Body of pancreas (tissue), 4 donors: ENCODE results near the gene TPP1. TPM values are rescaled to one million over a fixed set of nuclear protein-coding genes. Genes with fewer than 3 reads are reported as not detected.
A peak's percentile ranks its signal among the peaks of the same experiment; 100 is the strongest.

Source experiments
- ATAC-seq: fragments of 150-250 bp; one replicate; pipeline ENCODE4 v1.9.1; 2016
- DNase-seq, 4 donors: peaks; one replicate each; pipeline ENCODE4 v3.0.0-alpha.2; 2019
- H3K27ac ChIP-seq, 4 donors: fragments of 200-600 bp; sonication (generic); 1 replicate in 3 of 4; 2 replicates in 1 of 4; pipeline versions ENCODE4 v1.5.1 to v1.6.1; 2016 to 2019; ENCODE audit warnings: mild to moderate bottlenecking in 1 of 4, mixed read lengths in 1 of 4, moderate library complexity in 1 of 4
- H3K27me3 ChIP-seq, 2 donors: fragments of 200-600 bp; sonication (generic); one replicate each; pipeline ENCODE4 v1.6.0; 2016; ENCODE audit warnings: mild to moderate bottlenecking in 1 of 2
- H3K36me3 ChIP-seq, 2 donors: fragments of 200-600 bp; sonication (generic); replicated peaks in 1 of 2; 2 replicates each; pipeline ENCODE4 v1.5.1; 2016; ENCODE audit warnings: low read depth in 2 of 2; ENCODE audit not compliant: insufficient read depth in 1 of 2
- H3K4me1 ChIP-seq: fragments of 200-600 bp; sonication (generic); one replicate; pipeline ENCODE4 v1.6.0; 2016
- H3K4me3 ChIP-seq, 2 donors: fragments of 200-600 bp; sonication (generic); 1 replicate in 1 of 2; 2 replicates in 1 of 2; pipeline ENCODE4 v1.5.1; 2016 to 2019
- H3K9me3 ChIP-seq, 3 donors: fragments of 200-600 bp; sonication (generic); 1 replicate in 2 of 3; 2 replicates in 1 of 3; pipeline ENCODE4 v1.5.1; 2016
- CTCF ChIP-seq, 7 experiments: fragments of 450-650 bp in 4 of 7; fragments of 200-600 bp in 3 of 7; sonication (generic) in 3 of 7; IDR thresholded peaks; one replicate each; pipeline ENCODE4 v1.5.1; 2016 to 2019; ENCODE audit warnings: antibody characterized with exemption in 7 of 7
- POLR2A ChIP-seq, 3 donors: fragments of 450-650 bp; IDR thresholded peaks; one replicate each; pipeline ENCODE4 v1.6.1; 2016; ENCODE audit warnings: antibody characterized with exemption in 3 of 3, mild to moderate bottlenecking in 2 of 3
- WGBS, 2 donors: methylation state at CpG; one replicate each; pipeline ENCODE4 v1.1.5; 2017; 5-methylcytosine and 5-hydroxymethylcytosine counted together
- intact Hi-C: fragments of 100-400 bp; cut with DNase I; formaldehyde crosslinking; loops from one replicate; pipeline ENCODE4 v1.15.1; 2023
- total RNA-seq, 2 donors: library from RNA; depleted of rRNA; stranded (reverse); fragments of >200 nt; gene quantifications; one replicate each; pipeline ENCODE4 v1.1.0, GENCODE V29; 2016

TPP1 gene
- total RNA-seq, 2 donors from 2014 or later: 20.8 TPM

GRCh38 chr11:6570691-6571427 is 48.4 kb downstream of the TPP1 start:
- H3K9me3 ChIP-seq: no peaks in the 10 kb centered on the region
- TF ChIP-seq CTCF (IDR thresholded peaks at IDR 0.05) (no peak), POLR2A (IDR thresholded peaks at IDR 0.05) (no peak)
- DNase-seq (no peak), ATAC-seq (no peak)
- WGBS, 2 donors: 79 to 92% methylated on average over 49 to 62 of the region's 62 CpGs
- H3K27ac ChIP-seq: no peak overlapping the region
- H3K4me1 ChIP-seq: peaks cover 10% of the 10 kb centered on the region
- H3K27me3 ChIP-seq: no peaks in the 10 kb centered on the region
- no peaks in the 10 kb centered on the region for H3K36me3 ChIP-seq
- no peak overlapping the region for H3K4me3 ChIP-seq
- intact Hi-C loops: no loop called here

GRCh38 chr11:6569706-6570105 is 49.5 kb downstream of the TPP1 start:
- Histone ChIP-seq H3K27ac (no peak overlapping the region), H3K4me1 (peaks cover 10% of the 10 kb centered on the region), H3K27me3 (no peaks in the 10 kb centered on the region), H3K4me3 (no peak overlapping the region), H3K9me3 (no peaks in the 10 kb centered on the region), H3K36me3 (no peaks in the 10 kb centered on the region)
- WGBS, 2 donors: 85 to 94% methylated on average over 5 of the region's 5 CpGs
- ATAC-seq: no peak
- DNase-seq: no peak
- intact Hi-C loops: no loop called here
- no peak for TF ChIP-seq CTCF (IDR thresholded peaks at IDR 0.05)
- TF ChIP-seq POLR2A (IDR thresholded peaks at IDR 0.05): no peak

GRCh38 chr11:6568191-6568918 is 50.9 kb downstream of the TPP1 start:
- DNase-seq (peak; percentile 86 to 92 (median 88)), ATAC-seq (peak; percentile 87)
- Histone ChIP-seq H3K27me3 (no peaks in the 10 kb centered on the region), H3K36me3 (no peaks in the 10 kb centered on the region), H3K4me1 (peaks cover 10% of the 10 kb centered on the region), H3K4me3 (no peak overlapping the region), H3K27ac (no peak overlapping the region), H3K9me3 (no peaks in the 10 kb centered on the region)
- intact Hi-C loops: no loop called here
- 37 to 45% methylated on average over 4 of the region's 4 CpGs for WGBS, 2 donors
- no peak for TF ChIP-seq POLR2A (IDR thresholded peaks at IDR 0.05)
- no peak for TF ChIP-seq CTCF (IDR thresholded peaks at IDR 0.05)

DNA sequence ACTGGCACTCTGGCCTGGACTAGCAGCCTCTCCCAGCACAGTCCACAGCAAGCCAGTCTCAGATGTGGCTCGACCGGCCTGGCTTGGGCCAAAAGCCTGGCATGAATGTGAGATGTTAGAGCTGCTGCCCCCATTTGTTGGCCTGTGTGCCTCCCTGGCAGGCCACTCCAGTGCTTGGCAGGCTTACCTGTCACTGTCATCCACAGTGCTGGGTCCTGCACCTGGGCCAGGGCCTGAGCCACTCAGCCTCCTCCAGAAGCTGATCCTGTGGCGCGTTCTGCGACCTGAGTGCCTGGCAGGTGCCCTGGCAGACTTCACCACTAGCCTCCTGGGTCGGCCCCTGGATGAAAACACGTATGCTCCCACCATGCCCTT is 51.9 kb downstream of the TPP1 start:
- peaks cover 10% of the 10 kb centered on the region for H3K4me1 ChIP-seq
- TF ChIP-seq CTCF (IDR thresholded peaks at IDR 0.05) (no peak), POLR2A (IDR thresholded peaks at IDR 0.05) (no peak)
- ATAC-seq (no peak), DNase-seq (no peak)
- no peaks in the 10 kb centered on the region for H3K36me3 ChIP-seq
- H3K9me3 ChIP-seq: no peaks in the 10 kb centered on the region
- intact Hi-C loops: no loop called here
- H3K4me3 ChIP-seq: no peak overlapping the region
- WGBS, 2 donors: 82 to 100% methylated on average over 1 to 7 of the region's 7 CpGs
- H3K27ac ChIP-seq: no peak overlapping the region
- no peaks in the 10 kb centered on the region for H3K27me3 ChIP-seq
